ENCODE data around the gene SRRM2.

SRRM2 gene

GRCh38 chr16:2752850-2753732 is 653 bp downstream of the SRRM2 start:
- H3K9ac ChIP-seq (ENCODE audit: low read length in 2 of 2), result peak overlapping the region; percentile 97 to 99
- peaks cover 11 to 12% of the 10 kb centered on the region in 2 donors for H3K36me3 ChIP-seq (ENCODE audit: control insufficient read depth in 2 of 2, insufficient read depth in 2 of 2, low read length in 2 of 2)
- H3K27me3 ChIP-seq (ENCODE audit: control insufficient read depth in 1 of 2, insufficient read depth in 2 of 2, low read length in 2 of 2), result no peaks in the 10 kb centered on the region
- peak overlapping the region; percentile 98 for H3K27ac ChIP-seq (ENCODE audit: low read length)
- H3K4me1 ChIP-seq (ENCODE audit: control insufficient read depth, insufficient read depth, low read length), result peaks cover 36% of the 10 kb centered on the region
- H3K9me3 ChIP-seq (ENCODE audit: control insufficient read depth in 2 of 2, low read length in 2 of 2), result no peaks in the 10 kb centered on the region
- peak overlapping the region; percentile 87 to 95 for H3K4me3 ChIP-seq (ENCODE audit: low read length in 2 of 2)

GRCh38 chr16:2753733-2754020 is 1.2 kb downstream of the SRRM2 start:
- no peaks in the 10 kb centered on the region for H3K9me3 ChIP-seq (ENCODE audit: control insufficient read depth in 2 of 2, low read length in 2 of 2)
- peak overlapping the region; percentile 98 for H3K27ac ChIP-seq (ENCODE audit: low read length)
- H3K36me3 ChIP-seq (ENCODE audit: control insufficient read depth in 2 of 2, insufficient read depth in 2 of 2, low read length in 2 of 2), result peaks cover 15 to 18% of the 10 kb centered on the region in 2 donors
- H3K27me3 ChIP-seq (ENCODE audit: control insufficient read depth in 1 of 2, insufficient read depth in 2 of 2, low read length in 2 of 2), result no peaks in the 10 kb centered on the region
- H3K4me1 ChIP-seq (ENCODE audit: control insufficient read depth, insufficient read depth, low read length), result peaks cover 36% of the 10 kb centered on the region
- H3K9ac ChIP-seq (ENCODE audit: low read length in 2 of 2), result peak overlapping the region; percentile 73 to 97
- peak overlapping the region; percentile 87 to 95 for H3K4me3 ChIP-seq (ENCODE audit: low read length in 2 of 2)

GRCh38 chr16:2755158-2755557 is 2.7 kb downstream of the SRRM2 start:
- H3K27me3 ChIP-seq (ENCODE audit: control insufficient read depth in 1 of 2, insufficient read depth in 2 of 2, low read length in 2 of 2), result no peaks in the 10 kb centered on the region
- no peaks in the 10 kb centered on the region for H3K9me3 ChIP-seq (ENCODE audit: control insufficient read depth in 2 of 2, low read length in 2 of 2)
- H3K27ac ChIP-seq (ENCODE audit: low read length), result no peak overlapping the region
- H3K9ac ChIP-seq (ENCODE audit: low read length in 2 of 2), result peak overlapping the region; percentile 6 to 24
- H3K4me3 ChIP-seq (ENCODE audit: low read length in 2 of 2), result peak overlapping the region; percentile 87 to 95
- peaks cover 36% of the 10 kb centered on the region for H3K4me1 ChIP-seq (ENCODE audit: control insufficient read depth, insufficient read depth, low read length)
- H3K36me3 ChIP-seq (ENCODE audit: control insufficient read depth in 2 of 2, insufficient read depth in 2 of 2, low read length in 2 of 2), result peaks cover 30 to 33% of the 10 kb centered on the region in 2 donors

GRCh38 chr16:2756288-2757015 is 4.0 kb downstream of the SRRM2 start:
- Histone ChIP-seq H3K36me3 (ENCODE audit: control insufficient read depth in 2 of 2, insufficient read depth in 2 of 2, low read length in 2 of 2) (peaks cover 41 to 42% of the 10 kb centered on the region in 2 donors), H3K4me3 (ENCODE audit: low read length in 2 of 2) (peak overlapping the region in 1 of 2 donors; percentile 95), H3K9me3 (ENCODE audit: control insufficient read depth in 2 of 2, low read length in 2 of 2) (no peaks in the 10 kb centered on the region), H3K9ac (ENCODE audit: low read length in 2 of 2) (no peak overlapping the region), H3K4me1 (ENCODE audit: control insufficient read depth, insufficient read depth, low read length) (peaks cover 35% of the 10 kb centered on the region), H3K27me3 (ENCODE audit: control insufficient read depth in 1 of 2, insufficient read depth in 2 of 2, low read length in 2 of 2) (no peaks in the 10 kb centered on the region), H3K27ac (ENCODE audit: low read length) (no peak overlapping the region)

- Histone ChIP-seq H3K9me3 (ENCODE audit: control insufficient read depth in 2 of 2, low read length in 2 of 2) (no peaks in the 10 kb centered on the region), H3K27ac (ENCODE audit: low read length) (no peak overlapping the region), H3K4me3 (ENCODE audit: low read length in 2 of 2) (no peak overlapping the region), H3K36me3 (ENCODE audit: control insufficient read depth in 2 of 2, insufficient read depth in 2 of 2, low read length in 2 of 2) (peaks cover 50 to 51% of the 10 kb centered on the region in 2 donors), H3K27me3 (ENCODE audit: control insufficient read depth in 1 of 2, insufficient read depth in 2 of 2, low read length in 2 of 2) (no peaks in the 10 kb centered on the region), H3K9ac (ENCODE audit: low read length in 2 of 2) (no peak overlapping the region), H3K4me1 (ENCODE audit: control insufficient read depth, insufficient read depth, low read length) (peaks cover 28% of the 10 kb centered on the region)
Measured at GRCh38 chr16:2757344-2757743, 4.9 kb downstream of the SRRM2 start.

- Histone ChIP-seq H3K9ac (ENCODE audit: low read length in 2 of 2) (no peak overlapping the region), H3K27ac (ENCODE audit: low read length) (no peak overlapping the region), H3K4me3 (ENCODE audit: low read length in 2 of 2) (no peak overlapping the region), H3K9me3 (ENCODE audit: control insufficient read depth in 2 of 2, low read length in 2 of 2) (no peaks in the 10 kb centered on the region), H3K36me3 (ENCODE audit: control insufficient read depth in 2 of 2, insufficient read depth in 2 of 2, low read length in 2 of 2) (peaks cover 83 to 89% of the 10 kb centered on the region in 2 donors), H3K4me1 (ENCODE audit: control insufficient read depth, insufficient read depth, low read length) (peaks cover 2% of the 10 kb centered on the region), H3K27me3 (ENCODE audit: control insufficient read depth in 1 of 2, insufficient read depth in 2 of 2, low read length in 2 of 2) (no peaks in the 10 kb centered on the region)
Measured at GRCh38 chr16:2761472-2761871, 9.0 kb downstream of the SRRM2 start.

GRCh38 chr16:2761886-2762583 is 9.6 kb downstream of the SRRM2 start:
- peaks cover 86 to 94% of the 10 kb centered on the region in 2 donors for H3K36me3 ChIP-seq (ENCODE audit: control insufficient read depth in 2 of 2, insufficient read depth in 2 of 2, low read length in 2 of 2)
- no peaks in the 10 kb centered on the region for H3K27me3 ChIP-seq (ENCODE audit: control insufficient read depth in 1 of 2, insufficient read depth in 2 of 2, low read length in 2 of 2)
- no peaks in the 10 kb centered on the region for H3K9me3 ChIP-seq (ENCODE audit: control insufficient read depth in 2 of 2, low read length in 2 of 2)
- H3K9ac ChIP-seq (ENCODE audit: low read length in 2 of 2), result no peak overlapping the region
- no peak overlapping the region for H3K4me3 ChIP-seq (ENCODE audit: low read length in 2 of 2)
- no peak overlapping the region for H3K27ac ChIP-seq (ENCODE audit: low read length)
- peaks cover 2% of the 10 kb centered on the region for H3K4me1 ChIP-seq (ENCODE audit: control insufficient read depth, insufficient read depth, low read length)

- H3K36me3 ChIP-seq (ENCODE audit: control insufficient read depth in 2 of 2, insufficient read depth in 2 of 2, low read length in 2 of 2), result peaks cover 89 to 95% of the 10 kb centered on the region in 2 donors
Measured at GRCh38 chr16:2762711-2763110, 10.3 kb downstream of the SRRM2 start.

GRCh38 chr16:2763173-2763572 is 10.7 kb downstream of the SRRM2 start:
- no peak overlapping the region for H3K4me3 ChIP-seq (ENCODE audit: low read length in 2 of 2)
- H3K9me3 ChIP-seq (ENCODE audit: control insufficient read depth in 2 of 2, low read length in 2 of 2), result no peaks in the 10 kb centered on the region
- H3K4me1 ChIP-seq (ENCODE audit: control insufficient read depth, insufficient read depth, low read length), result peaks cover 3% of the 10 kb centered on the region
- H3K27ac ChIP-seq (ENCODE audit: low read length), result no peak overlapping the region
- H3K9ac ChIP-seq (ENCODE audit: low read length in 2 of 2), result no peak overlapping the region
- H3K36me3 ChIP-seq (ENCODE audit: control insufficient read depth in 2 of 2, insufficient read depth in 2 of 2, low read length in 2 of 2), result peaks cover 89 to 95% of the 10 kb centered on the region in 2 donors
- no peaks in the 10 kb centered on the region for H3K27me3 ChIP-seq (ENCODE audit: control insufficient read depth in 1 of 2, insufficient read depth in 2 of 2, low read length in 2 of 2)

More at GRCh38 chr16:2762711-2763110, 10.3 kb downstream of the SRRM2 start:
- H3K9me3 ChIP-seq (ENCODE audit: control insufficient read depth in 2 of 2, low read length in 2 of 2), result no peaks in the 10 kb centered on the region
- peaks cover 3% of the 10 kb centered on the region for H3K4me1 ChIP-seq (ENCODE audit: control insufficient read depth, insufficient read depth, low read length)
- H3K4me3 ChIP-seq (ENCODE audit: low read length in 2 of 2), result no peak overlapping the region
- H3K9ac ChIP-seq (ENCODE audit: low read length in 2 of 2), result no peak overlapping the region
- no peak overlapping the region for H3K27ac ChIP-seq (ENCODE audit: low read length)
- H3K27me3 ChIP-seq (ENCODE audit: control insufficient read depth in 1 of 2, insufficient read depth in 2 of 2, low read length in 2 of 2), result no peaks in the 10 kb centered on the region

- no peak overlapping the region for H3K9ac ChIP-seq (ENCODE audit: low read length in 2 of 2)
- H3K4me1 ChIP-seq (ENCODE audit: control insufficient read depth, insufficient read depth, low read length), result peaks cover 9% of the 10 kb centered on the region
- H3K9me3 ChIP-seq (ENCODE audit: control insufficient read depth in 2 of 2, low read length in 2 of 2), result no peaks in the 10 kb centered on the region
- H3K36me3 ChIP-seq (ENCODE audit: control insufficient read depth in 2 of 2, insufficient read depth in 2 of 2, low read length in 2 of 2), result peaks cover 90 to 93% of the 10 kb centered on the region in 2 donors
- no peak overlapping the region for H3K4me3 ChIP-seq (ENCODE audit: low read length in 2 of 2)
- H3K27ac ChIP-seq (ENCODE audit: low read length), result no peak overlapping the region
- no peaks in the 10 kb centered on the region for H3K27me3 ChIP-seq (ENCODE audit: control insufficient read depth in 1 of 2, insufficient read depth in 2 of 2, low read length in 2 of 2)
Measured at GRCh38 chr16:2764718-2765117, 12.3 kb downstream of the SRRM2 start.

Measured in stomach smooth muscle (tissue), 2 donors.